Natural killer cell treated with Interleukin-12 subunit alpha and Interleukin-12 subunit beta and Interleukin-15 and Interleukin-18, amount 100 ng/mL, for 72 hours (primary cell): ENCODE measurements around the gene RIOK2. TPM values are rescaled to one million over a fixed set of nuclear protein-coding genes. Genes with fewer than 3 reads are reported as not detected.
"Not testable (repeated sequence)": the region's sequence is repeated elsewhere in the genome, so short reads cannot be mapped to it uniquely, and the experiment has no call there.

Source experiments
- ATAC-seq, 2 donors: fragments of 150-1000 bp; cut with Tn5 transposase in 1 of 2; sonication (Bioruptor Pico), chemical (Tn5 transposase) in 1 of 2; 2 replicates each; pipeline ENCODE4 v1.10.0; 2021
- DNase-seq: peaks from one replicate; pipeline ENCODE4 v3.0.0; 2022; ENCODE audit warnings: low spot score
- H3K27ac Mint-ChIP-seq, 2 donors: 1 replicate in 1 of 2; 2 replicates in 1 of 2; pipeline ENCODE4 v1.8.0; 2022; ENCODE audit warnings: mixed read lengths in 2 of 2, mild to moderate bottlenecking in 1 of 2, moderate library complexity in 1 of 2
- H3K27me3 Mint-ChIP-seq, 2 donors: 1 replicate in 1 of 2; 2 replicates in 1 of 2; pipeline ENCODE4 v1.8.0; 2022; ENCODE audit warnings: mixed read lengths in 2 of 2
- H3K36me3 Mint-ChIP-seq: one replicate; pipeline ENCODE4 v1.8.0; 2022; ENCODE audit warnings: mixed read lengths
- H3K4me1 Mint-ChIP-seq, 2 donors: 1 replicate in 1 of 2; 2 replicates in 1 of 2; pipeline ENCODE4 v1.8.0; 2022; ENCODE audit warnings: low read depth in 2 of 2, mixed read lengths in 2 of 2, mild to moderate bottlenecking in 1 of 2
- H3K4me3 Mint-ChIP-seq: one replicate; pipeline ENCODE4 v1.8.0; 2022; ENCODE audit warnings: mixed read lengths
- H3K9me3 Mint-ChIP-seq: 2 replicates; pipeline ENCODE4 v1.8.0; 2022; ENCODE audit warnings: mixed read lengths
- total RNA-seq, 2 donors: library from RNA; stranded (reverse); gene quantifications; one replicate each; pipeline ENCODE4 v1.2.3, GENCODE V29; 2022

The RIOK2 gene
- total RNA-seq, 2 donors from 2014 or later: 29.7 to 46.2 TPM

- peaks cover 14% of the 10 kb centered on the region for H3K36me3 Mint-ChIP-seq
- no peak for DNase-seq
- H3K4me3 Mint-ChIP-seq: no peak overlapping the region
- no peaks in the 10 kb centered on the region for H3K4me1 Mint-ChIP-seq
- H3K27ac Mint-ChIP-seq: no peak overlapping the region
- H3K9me3 Mint-ChIP-seq: peaks cover 2% of the 10 kb centered on the region
- no peak for ATAC-seq
- H3K27me3 Mint-ChIP-seq: peaks cover 30 to 38% of the 10 kb centered on the region in 2 donors
These were observed 8.8 kb upstream of the RIOK2 start for GRCh38 chr5:97191893-97192292.

- not testable (repeated sequence) for DNase-seq, H3K4me3 Mint-ChIP-seq, H3K4me1 Mint-ChIP-seq, ATAC-seq, H3K27ac Mint-ChIP-seq, H3K9me3 Mint-ChIP-seq
- Mint-ChIP-seq H3K27me3 (peaks cover 38 to 43% of the 10 kb centered on the region in 2 donors), H3K36me3 (peaks cover 17% of the 10 kb centered on the region)
These were observed 6.5 kb upstream of the RIOK2 start for GRCh38 chr5:97189523-97189922.

- Mint-ChIP-seq H3K27ac (peak overlapping the region; percentile 98 to 99), H3K27me3 (peaks cover 7 to 9% of the 10 kb centered on the region in 2 donors), H3K36me3 (peaks cover 22% of the 10 kb centered on the region), H3K4me1 (peaks cover 34 to 36% of the 10 kb centered on the region in 2 donors), H3K9me3 (peaks cover 4% of the 10 kb centered on the region), H3K4me3 (peak overlapping the region; percentile 92)
- DNase-seq: no peak
- no peak for ATAC-seq
These were observed 825 bp upstream of the RIOK2 start for GRCh38 chr5:97183930-97184213.

GRCh38 chr5:97182571-97183099 is 412 bp downstream of the RIOK2 start:
- peak overlapping the region; percentile 92 for H3K4me3 Mint-ChIP-seq
- ATAC-seq (no peak), DNase-seq (no peak)
- peak overlapping the region; percentile 98 to 99 for H3K27ac Mint-ChIP-seq
- H3K4me1 Mint-ChIP-seq: peaks cover 40 to 42% of the 10 kb centered on the region in 2 donors
- H3K27me3 Mint-ChIP-seq: peaks cover 7% of the 10 kb centered on the region in 2 donors
- peaks cover 4% of the 10 kb centered on the region for H3K9me3 Mint-ChIP-seq
- peaks cover 28% of the 10 kb centered on the region for H3K36me3 Mint-ChIP-seq

- ATAC-seq (no peak), DNase-seq (no peak)
- H3K9me3 Mint-ChIP-seq: peaks cover 4% of the 10 kb centered on the region
- H3K4me1 Mint-ChIP-seq: peaks cover 40 to 42% of the 10 kb centered on the region in 2 donors
- peaks cover 4 to 7% of the 10 kb centered on the region in 2 donors for H3K27me3 Mint-ChIP-seq
- H3K36me3 Mint-ChIP-seq: peaks cover 28% of the 10 kb centered on the region
- H3K27ac Mint-ChIP-seq: peak overlapping the region; percentile 98 to 99
- peak overlapping the region; percentile 92 for H3K4me3 Mint-ChIP-seq
These were observed 1.0 kb downstream of the RIOK2 start for GRCh38 chr5:97181856-97182545.

- not testable (repeated sequence) for H3K27me3 Mint-ChIP-seq, ATAC-seq, H3K4me3 Mint-ChIP-seq, H3K27ac Mint-ChIP-seq, DNase-seq, H3K9me3 Mint-ChIP-seq
- H3K4me1 Mint-ChIP-seq: peaks cover 37 to 39% of the 10 kb centered on the region in 2 donors
- H3K36me3 Mint-ChIP-seq: peaks cover 30% of the 10 kb centered on the region
These were observed 3.6 kb downstream of the RIOK2 start for GRCh38 chr5:97179457-97179856.

- peak overlapping the region in 1 of 2 donors; percentile 5 for H3K27ac Mint-ChIP-seq
- H3K4me1 Mint-ChIP-seq: peaks cover 7 to 9% of the 10 kb centered on the region in 2 donors
- DNase-seq: no peak
- no peak for ATAC-seq
- peaks cover 30% of the 10 kb centered on the region for H3K36me3 Mint-ChIP-seq
- H3K4me3 Mint-ChIP-seq: no peak overlapping the region
- no peaks in the 10 kb centered on the region for H3K27me3 Mint-ChIP-seq
- H3K9me3 Mint-ChIP-seq: no peaks in the 10 kb centered on the region
These were observed 10.8 kb downstream of the RIOK2 start for GRCh38 chr5:97172227-97172626.

GRCh38 chr5:97171703-97172102 is 11.3 kb downstream of the RIOK2 start:
- H3K4me3 Mint-ChIP-seq: no peak overlapping the region
- H3K9me3 Mint-ChIP-seq: no peaks in the 10 kb centered on the region
- H3K27me3 Mint-ChIP-seq: no peaks in the 10 kb centered on the region
- peaks cover 30% of the 10 kb centered on the region for H3K36me3 Mint-ChIP-seq
- peaks cover 7 to 9% of the 10 kb centered on the region in 2 donors for H3K4me1 Mint-ChIP-seq
- DNase-seq: no peak
- no peak overlapping the region for H3K27ac Mint-ChIP-seq
- no peak for ATAC-seq

GRCh38 chr5:97167435-97167834 is 15.6 kb downstream of the RIOK2 start:
- no peak for DNase-seq
- peaks cover 19% of the 10 kb centered on the region for H3K36me3 Mint-ChIP-seq
- H3K9me3 Mint-ChIP-seq: no peaks in the 10 kb centered on the region
- peak overlapping the region in 1 of 2 donors; percentile 10 for H3K27ac Mint-ChIP-seq
- H3K27me3 Mint-ChIP-seq: no peaks in the 10 kb centered on the region
- peaks cover 5 to 8% of the 10 kb centered on the region in 2 donors for H3K4me1 Mint-ChIP-seq
- no peak overlapping the region for H3K4me3 Mint-ChIP-seq
- no peak for ATAC-seq

- ATAC-seq (no peak), DNase-seq (no peak)
- Mint-ChIP-seq H3K4me3 (no peak overlapping the region), H3K9me3 (no peaks in the 10 kb centered on the region), H3K27me3 (no peaks in the 10 kb centered on the region), H3K4me1 (peaks cover 0 to 2% of the 10 kb centered on the region in 2 donors), H3K36me3 (peaks cover 11% of the 10 kb centered on the region), H3K27ac (peak overlapping the region in 1 of 2 donors; percentile 40)
These were observed 17.3 kb downstream of the RIOK2 start for GRCh38 chr5:97165726-97166125.

- Mint-ChIP-seq H3K9me3 (no peaks in the 10 kb centered on the region), H3K4me1 (peaks cover 0 to 2% of the 10 kb centered on the region in 2 donors), H3K4me3 (no peak overlapping the region), H3K27ac (peak overlapping the region in 1 of 2 donors; percentile 40), H3K36me3 (peaks cover 11% of the 10 kb centered on the region), H3K27me3 (no peaks in the 10 kb centered on the region)
- ATAC-seq (no peak), DNase-seq (no peak)
These were observed 18.2 kb downstream of the RIOK2 start for GRCh38 chr5:97164846-97165245.

- peaks cover 13% of the 10 kb centered on the region for H3K36me3 Mint-ChIP-seq
- no peaks in the 10 kb centered on the region for H3K27me3 Mint-ChIP-seq
- peaks cover 0 to 2% of the 10 kb centered on the region in 2 donors for H3K4me1 Mint-ChIP-seq
- ATAC-seq (no peak), DNase-seq (no peak)
- H3K4me3 Mint-ChIP-seq: no peak overlapping the region
- H3K9me3 Mint-ChIP-seq: no peaks in the 10 kb centered on the region
- no peak overlapping the region for H3K27ac Mint-ChIP-seq
These were observed 19.2 kb downstream of the RIOK2 start for GRCh38 chr5:97163790-97164285.

- ATAC-seq: no peak
- Mint-ChIP-seq H3K36me3 (peaks cover 18% of the 10 kb centered on the region), H3K27ac (no peak overlapping the region), H3K4me1 (peaks cover 0 to 2% of the 10 kb centered on the region in 2 donors), H3K4me3 (no peak overlapping the region), H3K27me3 (no peaks in the 10 kb centered on the region), H3K9me3 (no peaks in the 10 kb centered on the region)
- no peak for DNase-seq
These were observed 19.7 kb downstream of the RIOK2 start for GRCh38 chr5:97163360-97163764.

GRCh38 chr5:97162045-97162444 is 21.0 kb downstream of the RIOK2 start:
- Mint-ChIP-seq H3K27ac (no peak overlapping the region), H3K4me1 (peaks cover 0 to 2% of the 10 kb centered on the region in 2 donors), H3K4me3 (no peak overlapping the region), H3K9me3 (peaks cover 9% of the 10 kb centered on the region), H3K36me3 (peaks cover 25% of the 10 kb centered on the region), H3K27me3 (peaks cover 1 to 7% of the 10 kb centered on the region in 2 donors)
- DNase-seq (no peak), ATAC-seq (no peak)
